Activated T-helper 9 cell treated with anti-CD3 and anti-CD28 coated beads, Interleukin-2, amount 50 U/mL, for 16 hours (primary cell): ENCODE results near the gene LAMA3.
"Not testable (repeated sequence)": the region's sequence is repeated elsewhere in the genome, so short reads cannot be mapped to it uniquely, and the experiment has no call there.

ENCODE experiments used
- DNase-seq: peaks from one replicate; pipeline ENCODE4 v3.0.0-alpha.2; 2020; ENCODE audit warnings: low read depth

Gene LAMA3

DNA sequence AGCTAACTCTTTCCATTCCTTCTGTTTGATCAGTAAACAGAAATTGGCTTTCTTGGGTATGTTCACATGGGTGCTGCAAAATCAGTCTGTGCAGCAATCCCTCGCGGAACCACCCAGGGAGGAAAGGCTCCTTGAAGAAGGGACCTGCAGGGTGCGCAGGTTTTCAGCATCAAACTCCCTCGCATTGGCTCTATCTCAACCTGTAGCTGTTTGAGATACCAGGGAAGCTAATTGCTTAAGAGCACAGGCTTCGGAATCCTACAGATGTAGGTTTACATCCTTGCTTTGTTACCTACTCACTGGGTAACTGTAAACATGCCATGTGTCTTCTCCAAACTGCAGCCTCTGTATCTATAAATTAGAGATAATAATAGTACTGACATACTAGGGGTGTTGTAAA, 43.2 kb downstream of the LAMA3 start:
- no peak for DNase-seq

GRCh38 chr18:23733265-23733664, 44.0 kb downstream of the LAMA3 start:
- not testable (repeated sequence) for DNase-seq

- DNase-seq, result no peak
These were observed 44.6 kb downstream of the LAMA3 start for GRCh38 chr18:23733895-23734294.

DNA sequence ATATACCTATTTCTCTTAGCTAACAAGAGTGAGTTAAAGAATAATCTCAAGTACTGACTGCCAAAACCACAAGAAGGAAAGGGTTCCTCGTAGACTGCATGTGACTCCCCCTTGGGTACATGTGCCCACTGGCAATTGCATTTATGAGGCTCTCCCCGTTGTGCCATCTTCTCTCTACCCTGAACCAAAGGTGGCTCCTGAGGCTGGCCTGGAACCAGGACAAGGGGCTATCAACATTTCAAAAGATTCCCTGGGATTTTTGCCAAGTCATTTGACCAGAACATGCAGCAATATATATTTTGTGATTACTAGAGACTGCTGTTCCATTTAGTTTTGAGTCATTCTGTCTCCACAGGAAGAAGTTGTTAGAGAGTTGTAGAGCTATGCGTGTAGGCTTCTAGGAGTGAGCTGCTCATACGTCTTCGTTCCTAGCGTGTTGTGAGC, 45.8 kb downstream of the LAMA3 start:
- DNase-seq, result no peak

GRCh38 chr18:23737578-23737977, 48.3 kb downstream of the LAMA3 start:
- DNase-seq, result no peak

GRCh38 chr18:23738151-23738550, 48.9 kb downstream of the LAMA3 start:
- DNase-seq, result no peak

DNA sequence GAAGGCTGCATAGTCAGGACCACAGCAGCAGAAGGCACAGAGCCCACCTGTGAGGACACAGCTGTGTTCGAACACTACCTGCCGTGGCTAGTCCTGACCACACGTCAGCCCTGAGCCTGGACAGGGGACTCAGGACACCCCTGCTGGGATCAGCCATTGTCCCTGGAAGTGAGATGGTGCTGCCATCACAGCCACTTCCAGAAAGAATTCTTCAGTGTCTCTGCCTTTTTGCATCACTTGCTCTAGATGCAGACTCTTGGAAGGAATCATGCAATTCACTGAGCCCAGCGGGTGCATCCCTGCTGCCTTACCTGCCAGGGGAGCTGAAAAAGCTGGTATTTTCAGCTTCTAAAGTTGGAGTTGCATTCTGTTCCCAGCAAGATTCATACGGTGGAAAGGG, 49.3 kb downstream of the LAMA3 start:
- DNase-seq, result no peak

DNA sequence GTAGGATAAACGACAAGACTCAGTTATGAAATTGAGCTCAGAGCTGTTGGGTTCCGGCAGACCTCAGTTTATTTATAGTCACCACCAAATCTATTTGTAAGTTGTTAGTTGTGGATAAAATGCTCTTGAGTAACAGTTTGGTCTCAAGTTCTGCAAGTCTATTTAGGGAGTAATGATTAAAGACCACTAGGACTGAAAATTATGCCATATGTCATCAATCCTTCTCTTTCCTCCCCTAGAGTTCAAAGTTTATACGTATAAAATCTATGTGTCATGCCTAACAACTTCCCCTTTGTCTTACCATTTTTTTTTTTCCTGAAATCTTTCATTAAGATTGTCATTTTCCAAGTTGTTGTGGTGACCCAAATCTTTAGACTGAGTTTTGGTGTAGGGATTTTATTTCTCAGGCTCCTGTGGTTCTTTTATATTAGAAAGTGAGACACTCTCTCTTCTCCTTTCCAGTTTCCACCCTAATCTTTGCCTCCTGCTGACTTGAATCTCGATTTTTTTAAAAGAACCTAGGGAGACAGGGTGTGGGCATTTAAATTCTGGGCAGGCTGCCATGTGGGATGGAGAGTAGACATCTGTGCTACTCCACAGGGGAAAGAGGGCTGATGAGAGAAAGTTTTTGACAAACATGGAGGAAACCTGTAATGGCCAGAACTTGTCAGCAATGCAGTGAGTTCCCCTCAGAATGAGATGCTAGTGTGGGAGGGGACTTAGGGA, 51.0 kb downstream of the LAMA3 start:
- no peak for DNase-seq

- DNase-seq, result not testable (repeated sequence)
These were observed 52.7 kb downstream of the LAMA3 start for GRCh38 chr18:23741967-23742366.

DNA sequence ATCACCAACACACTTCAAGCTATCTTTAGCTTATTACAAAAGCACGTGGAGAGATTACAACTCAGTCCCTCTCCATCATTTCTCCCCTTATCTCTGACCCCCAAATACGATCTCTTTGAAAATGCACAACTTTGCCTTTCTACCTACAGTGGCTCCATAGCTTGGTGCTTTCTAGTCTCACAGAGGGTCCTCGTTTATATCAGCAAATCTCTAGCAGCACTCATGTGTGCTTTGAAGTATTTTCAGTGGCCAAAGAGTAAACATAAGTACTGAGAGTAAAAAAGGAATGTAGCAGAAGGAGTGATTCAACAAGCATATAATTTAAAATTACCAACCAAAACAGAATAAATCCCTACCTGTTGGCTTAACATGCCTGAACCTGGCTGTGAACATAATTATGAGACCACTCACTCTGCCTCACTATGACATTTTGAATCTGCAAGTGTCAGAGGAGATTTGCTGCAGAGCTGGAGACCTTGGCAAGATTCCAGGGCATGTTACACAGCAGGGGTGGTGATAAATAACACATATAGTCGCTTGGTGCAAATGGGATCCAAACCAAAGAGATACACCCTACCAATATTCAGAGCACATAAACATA, 54.6 kb downstream of the LAMA3 start:
- DNase-seq, result no peak

DNA sequence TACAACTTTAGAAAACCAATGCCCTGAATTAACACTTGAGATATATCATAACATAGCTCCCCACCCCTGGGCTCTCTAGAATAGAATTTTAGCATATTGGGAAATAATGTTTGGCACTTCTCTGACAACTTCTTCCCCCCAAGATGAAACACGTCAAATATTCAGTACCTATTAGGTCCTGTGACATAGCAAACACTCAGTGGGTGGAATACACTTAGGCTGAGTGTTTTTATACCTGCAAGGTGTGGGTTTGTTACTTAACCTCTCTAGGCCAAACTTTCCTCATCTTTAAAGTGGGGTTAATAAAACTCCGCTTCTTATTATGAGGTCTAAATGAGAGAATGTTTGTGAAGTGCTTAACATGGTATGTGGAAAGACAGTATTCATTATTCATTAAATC, 56.1 kb downstream of the LAMA3 start:
- DNase-seq, result no peak

GRCh38 chr18:23746851-23747250, 57.6 kb downstream of the LAMA3 start:
- DNase-seq, result no peak

- no peak for DNase-seq
These were observed 63.1 kb downstream of the LAMA3 start for GRCh38 chr18:23752363-23752762.

DNA sequence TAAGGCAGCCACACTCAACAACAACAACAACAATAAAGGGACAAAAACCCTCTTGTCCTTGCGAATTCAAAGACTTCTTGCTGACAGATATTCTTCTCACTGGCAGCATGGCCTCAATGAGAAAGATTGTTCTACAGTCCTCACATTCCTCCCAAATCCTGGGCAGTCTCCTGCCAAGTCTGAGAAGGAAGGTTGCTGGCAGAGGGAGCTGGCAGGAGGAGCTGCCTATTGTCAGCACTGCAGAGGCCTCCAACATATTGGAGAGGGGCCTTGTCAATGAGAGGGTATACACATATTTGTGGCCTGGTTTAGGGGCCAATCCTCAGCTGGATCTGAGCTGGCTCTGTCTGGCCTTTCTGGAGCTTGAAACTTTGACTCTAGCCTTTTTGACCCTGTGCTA, 63.5 kb downstream of the LAMA3 start:
- no peak for DNase-seq

- DNase-seq, result no peak
These were observed 67.6 kb downstream of the LAMA3 start for GRCh38 chr18:23756590-23757436.

DNA sequence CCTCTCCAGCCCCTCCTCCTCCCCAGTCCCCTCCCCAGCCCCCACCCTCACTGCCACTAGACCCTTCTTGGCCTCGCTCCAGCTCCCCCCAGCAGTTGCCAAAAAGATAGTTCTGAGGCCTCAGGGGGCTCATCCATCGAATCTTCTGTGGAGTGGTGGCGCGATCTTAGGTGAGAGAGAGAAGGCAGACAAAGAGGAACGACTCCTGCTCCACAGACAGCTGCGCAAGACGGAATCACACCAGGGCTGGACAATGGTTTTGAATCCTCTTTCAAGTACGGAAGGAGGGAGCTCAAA, 68.1 kb downstream of the LAMA3 start:
- DNase-seq, result no peak

DNA sequence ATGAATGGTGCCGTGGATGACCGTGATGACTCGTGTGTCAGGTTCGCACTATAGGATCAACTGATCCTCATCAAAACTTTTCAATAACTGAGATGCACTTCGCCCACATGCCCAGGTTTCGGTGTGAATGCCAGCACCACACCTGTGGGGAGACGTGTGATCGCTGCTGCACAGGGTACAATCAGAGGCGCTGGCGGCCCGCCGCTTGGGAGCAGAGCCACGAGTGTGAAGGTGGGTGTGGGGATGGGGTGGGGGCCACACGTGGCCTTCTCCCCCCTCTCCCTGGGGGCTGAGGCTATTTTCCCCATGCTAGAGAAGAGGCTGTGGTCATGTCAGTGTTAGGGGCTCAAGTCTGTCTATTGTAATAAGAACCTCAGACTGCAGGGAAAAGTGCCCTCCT, 69.0 kb downstream of the LAMA3 start:
- DNase-seq, result no peak

DNA sequence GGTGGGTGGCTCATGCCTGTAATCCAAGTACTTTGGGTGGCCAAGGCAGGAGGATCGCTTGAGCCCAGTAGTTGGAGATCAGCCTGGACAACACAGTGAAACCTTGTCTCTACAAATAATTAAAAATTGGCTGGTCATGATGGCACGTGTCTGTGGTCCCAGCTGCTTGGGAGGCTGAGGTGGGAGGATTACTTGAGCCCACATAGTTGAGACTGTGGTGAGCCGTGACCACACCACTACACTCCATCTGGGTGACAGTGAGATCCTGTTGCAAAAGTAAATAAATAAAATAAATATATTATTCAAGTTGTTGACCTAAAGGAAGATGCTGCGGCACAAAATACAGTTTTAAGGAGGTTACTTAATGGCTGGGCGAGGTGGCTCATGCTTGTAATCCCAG, 72.7 kb downstream of the LAMA3 start:
- no peak for DNase-seq

DNA sequence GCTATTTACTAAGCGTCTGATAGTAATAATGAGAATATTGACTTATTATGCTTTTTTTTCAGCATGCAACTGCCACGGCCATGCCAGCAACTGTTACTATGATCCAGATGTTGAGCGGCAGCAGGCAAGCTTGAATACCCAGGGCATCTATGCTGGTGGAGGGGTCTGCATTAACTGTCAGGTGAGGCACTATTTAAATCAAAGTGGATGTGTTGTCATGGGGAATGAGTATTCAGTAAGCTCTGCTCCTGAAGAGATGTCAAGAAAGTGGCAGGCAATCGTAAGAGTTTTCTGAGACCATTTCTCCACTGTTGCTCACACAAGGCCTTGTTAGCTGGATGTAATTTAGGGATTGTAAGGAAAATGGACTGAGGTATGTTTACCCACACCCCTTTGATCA, 74.1 kb downstream of the LAMA3 start:
- DNase-seq, result no peak

- DNase-seq, result no peak
These were observed 76.7 kb downstream of the LAMA3 start for GRCh38 chr18:23765931-23766330.

- DNase-seq, result no peak
These were observed 83.2 kb downstream of the LAMA3 start for GRCh38 chr18:23772327-23773024.

DNA sequence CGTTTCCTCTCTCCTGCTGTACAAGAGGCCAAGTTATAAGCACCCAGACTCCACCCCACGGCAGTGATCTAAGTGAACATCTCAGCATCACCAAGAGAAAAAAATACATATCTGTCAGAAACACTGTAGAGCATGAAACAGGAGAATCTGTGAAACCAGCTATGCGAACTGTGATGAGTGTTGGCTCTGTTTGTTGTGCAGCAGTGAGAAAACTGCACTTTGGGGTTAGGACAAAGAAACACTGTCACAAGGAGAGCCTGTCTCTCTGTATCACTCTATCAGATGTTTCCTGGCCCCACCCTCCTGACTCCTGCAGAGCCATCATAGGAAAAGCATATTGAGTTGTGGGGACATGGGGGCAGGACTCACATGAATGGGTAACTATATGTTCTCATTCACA, 87.1 kb downstream of the LAMA3 start:
- DNase-seq, result no peak

- no peak for DNase-seq
These were observed 89.6 kb downstream of the LAMA3 start for GRCh38 chr18:23778828-23779227.
